CD4-positive, alpha-beta T cell (primary cell): Measurements from ENCODE around the gene CEP104. TPM values are rescaled to one million over a fixed set of nuclear protein-coding genes. Genes with fewer than 3 reads are reported as not detected.

Experiments used
- ATAC-seq: fragments of 200-7000 bp; cut with Tn5 transposase; one replicate; pipeline ENCODE4 v1.10.0; 2022; ENCODE audit warnings: mild to moderate bottlenecking; ENCODE audit not compliant: poor library complexity
- CTCF ChIA-PET: fragments of 350-600 bp; sonication (Branson Sonifier 250); formaldehyde crosslinking; loops from one replicate; lab custom pipeline; 2021; ENCODE audit warnings: antibody characterized with exemption, inconsistent platforms; lab: Charles Lee
- POLR2A ChIA-PET: fragments of 350-600 bp; sonication (Branson Sonifier 250); formaldehyde crosslinking; loops from one replicate; lab custom pipeline; 2021; ENCODE audit warnings: antibody characterized with exemption, inconsistent platforms; lab: Charles Lee
- DNase-seq, 14 experiments: peaks; one replicate each; pipeline ENCODE4 v3.0.0-alpha.2; 2013 to 2020; ENCODE audit warnings: mixed read lengths in 2 of 14
- H3K27ac ChIP-seq, 2 donors: one replicate each; pipeline versions ENCODE4 v1.5.1 to v1.7.0; 2013; ENCODE audit warnings: low read length in 2 of 2, low read depth in 1 of 2, mild to moderate bottlenecking in 1 of 2
- H3K27me3 ChIP-seq, 2 experiments: 1 replicate in 1 of 2; 2 replicates in 1 of 2; pipeline versions ENCODE4 v1.6.1 to v1.7.0; 2013; ENCODE audit warnings: low read length in 2 of 2, control low read depth in 1 of 2, mild to moderate bottlenecking in 1 of 2, moderate library complexity in 1 of 2; ENCODE audit not compliant: insufficient read depth in 2 of 2, control insufficient read depth in 1 of 2
- H3K36me3 ChIP-seq: one replicate; pipeline ENCODE4 v1.6.1; 2013; ENCODE audit warnings: low read length, control low read depth; ENCODE audit not compliant: insufficient read depth
- H3K4me1 ChIP-seq: one replicate; pipeline ENCODE4 v1.6.1; 2013; ENCODE audit warnings: low read length, control low read depth; ENCODE audit not compliant: insufficient read depth
- H3K4me3 ChIP-seq: one replicate; pipeline ENCODE4 v1.5.1; 2013; ENCODE audit warnings: mild to moderate bottlenecking, low read length, moderate library complexity
- H3K9me3 ChIP-seq, 2 experiments: 1 replicate in 1 of 2; 2 replicates in 1 of 2; pipeline versions ENCODE4 v1.6.1 to v1.7.0; 2013; ENCODE audit warnings: low read length in 2 of 2, mild to moderate bottlenecking in 2 of 2, control low read depth in 1 of 2, moderate library complexity in 1 of 2; ENCODE audit not compliant: control insufficient read depth in 1 of 2, insufficient read depth in 1 of 2
- H3K27ac Mint-ChIP-seq: one replicate; pipeline ENCODE4 v1.8.0; 2020; ENCODE audit warnings: mixed read lengths
- H3K27me3 Mint-ChIP-seq: one replicate; pipeline ENCODE4 v1.8.0; 2021; ENCODE audit warnings: mixed read lengths
- H3K36me3 Mint-ChIP-seq: one replicate; pipeline ENCODE4 v1.8.0; 2021; ENCODE audit warnings: low read depth, mixed read lengths
- H3K4me1 Mint-ChIP-seq: one replicate; pipeline ENCODE4 v1.8.0; 2021; ENCODE audit warnings: low read depth, mixed read lengths
- H3K4me3 Mint-ChIP-seq: one replicate; pipeline ENCODE4 v1.8.0; 2020; ENCODE audit warnings: mild to moderate bottlenecking, mixed read lengths
- H3K9me3 Mint-ChIP-seq: one replicate; pipeline ENCODE4 v1.8.0; 2020; ENCODE audit warnings: mixed read lengths
- CTCF ChIP-seq: fragments of 200-600 bp; IDR thresholded peaks from one replicate; pipeline ENCODE4 v1.8.0; 2022; ENCODE audit warnings: antibody characterized with exemption, mild to moderate bottlenecking
- intact Hi-C, 2 experiments: fragments of 100-400 bp; cut with DNase I in 1 of 2; cut with micrococcal nuclease in 1 of 2; formaldehyde crosslinking; loops; one replicate each; pipeline versions ENCODE4 v1.15.1 to v1.9.0; 2023 to 2025; cut with DNase I, micrococcal nuclease
- total RNA-seq, 174 experiments: library from RNA in 2 of 174; stranded (reverse) in 2 of 174; gene quantifications; one replicate each; pipeline ENCODE4 v1.2.3 and lab custom pipeline; 2021 to 2026

The CEP104 gene
- total RNA-seq, 2 experiments from 2014 or later = 16.6 to 20.5 TPM

- Mint-ChIP-seq H3K27me3 (no peaks in the 10 kb centered on the region), H3K9me3 (no peaks in the 10 kb centered on the region), H3K4me1 (no peaks in the 10 kb centered on the region), H3K27ac (no peak overlapping the region), H3K36me3 (peaks cover 75% of the 10 kb centered on the region), H3K4me3 (no peak overlapping the region)
- ATAC-seq = no peak
- DNase-seq = no peak
- no peak overlapping the region for H3K4me3 ChIP-seq
- H3K27me3 ChIP-seq = no peaks in the 10 kb centered on the region
- H3K36me3 ChIP-seq = peaks cover 60% of the 10 kb centered on the region
- H3K4me1 ChIP-seq = no peaks in the 10 kb centered on the region
- H3K27ac ChIP-seq = no peak overlapping the region
- POLR2A ChIA-PET = no interaction called here
- intact Hi-C loops = no loop called here
- TF ChIP-seq CTCF = no peak
- no peaks in the 10 kb centered on the region for H3K9me3 ChIP-seq
- CTCF ChIA-PET = no interaction called here
Measured at GRCh38 chr1:3847081-3847480, 9.9 kb downstream of the CEP104 start.

- no peaks in the 10 kb centered on the region for H3K9me3 Mint-ChIP-seq
- intact Hi-C loops = no loop called here
- ChIA-PET CTCF (interaction anchor here (0.6 kb wide), 1 partner anchor 10 kb away, joined by 3 read pairs; no protein-coding TSS in a partner anchor), POLR2A (no interaction called here)
- Histone ChIP-seq H3K4me1 (no peaks in the 10 kb centered on the region), H3K27me3 (no peaks in the 10 kb centered on the region), H3K9me3 (no peaks in the 10 kb centered on the region), H3K27ac (no peak overlapping the region), H3K4me3 (no peak overlapping the region), H3K36me3 (peaks cover 58% of the 10 kb centered on the region)
- no peaks in the 10 kb centered on the region for H3K27me3 Mint-ChIP-seq
- H3K4me3 Mint-ChIP-seq = no peak overlapping the region
- no peak overlapping the region for H3K27ac Mint-ChIP-seq
- ATAC-seq = no peak
- H3K36me3 Mint-ChIP-seq = peaks cover 76% of the 10 kb centered on the region
- TF ChIP-seq CTCF = no peak
- no peaks in the 10 kb centered on the region for H3K4me1 Mint-ChIP-seq
- no peak for DNase-seq
Measured at GRCh38 chr1:3846541-3846940, 10.5 kb downstream of the CEP104 start.

GRCh38 chr1:3842912-3843311 lies 14.1 kb downstream of the CEP104 start:
- CTCF ChIA-PET = no interaction called here
- H3K27me3 ChIP-seq = no peaks in the 10 kb centered on the region
- H3K36me3 ChIP-seq = peaks cover 69% of the 10 kb centered on the region

More at GRCh38 chr1:3842912-3843311, 14.1 kb downstream of the CEP104 start:
- Histone ChIP-seq H3K4me3 (no peak overlapping the region), H3K4me1 (no peaks in the 10 kb centered on the region), H3K9me3 (peaks cover 0 to 4% of the 10 kb centered on the region in 2 experiments), H3K27ac (no peak overlapping the region)
- H3K4me3 Mint-ChIP-seq = no peak overlapping the region
- intact Hi-C loops = no loop called here
- peaks cover 85% of the 10 kb centered on the region for H3K36me3 Mint-ChIP-seq
- TF ChIP-seq CTCF = no peak
- H3K27ac Mint-ChIP-seq = no peak overlapping the region
- no peaks in the 10 kb centered on the region for H3K27me3 Mint-ChIP-seq
- no peaks in the 10 kb centered on the region for H3K4me1 Mint-ChIP-seq
- no peak for ATAC-seq
- POLR2A ChIA-PET = interaction anchor here (0.7 kb wide), 1 partner anchor 12 kb away, joined by 3 read pairs; no protein-coding TSS in a partner anchor
- no peak for DNase-seq
- peaks cover 1% of the 10 kb centered on the region for H3K9me3 Mint-ChIP-seq
